HEK293 (cell line): ENCODE data around the gene EID3.

Experiments
- CTCF ChIA-PET: fragments of 350-600 bp; formaldehyde crosslinking; extraction: SDS; loops from one replicate; lab custom pipeline; 2021; ENCODE audit warnings: antibody characterized with exemption; lab: Yijun Ruan, JAX
- POLR2A ChIA-PET: fragments of 300-600 bp; formaldehyde crosslinking; extraction: SDS; loops from one replicate; lab custom pipeline; 2020; ENCODE audit warnings: antibody characterized with exemption, inconsistent platforms; lab: Yijun Ruan, JAX
- H3K27ac ChIP-seq: fragments of 200-500 bp; sonication (Bioruptor generic); 2 replicates; pipeline ENCODE4 v1.5.1; 2014; ENCODE audit warnings: low read depth, low read length, control low read depth, inconsistent platforms; ENCODE audit errors: extremely low read depth
- H3K36me3 ChIP-seq, 2 experiments: fragments of 200-500 bp in 1 of 2; sonication (Bioruptor generic) in 1 of 2; 1 replicate in 1 of 2; 2 replicates in 1 of 2; pipeline ENCODE4 v1.5.1; 2014 to 2017; ENCODE audit warnings: inconsistent platforms in 2 of 2, low read length in 2 of 2; ENCODE audit not compliant: control insufficient read depth in 2 of 2, insufficient read depth in 1 of 2
- H3K4me1 ChIP-seq: fragments of 200-500 bp; sonication (Bioruptor generic); 2 replicates; pipeline ENCODE4 v1.5.1; 2014; ENCODE audit warnings: mild to moderate bottlenecking, low read length, inconsistent platforms; ENCODE audit not compliant: control insufficient read depth, insufficient read depth
- H3K4me3 ChIP-seq: 2 replicates; pipeline ENCODE4 v1.5.1; 2011; ENCODE audit warnings: low read depth, mild to moderate bottlenecking, control low read depth, low read length, moderate library complexity
- H3K9me3 ChIP-seq: fragments of 200-500 bp; sonication (Bioruptor generic); 2 replicates; pipeline ENCODE4 v1.5.1; 2014; ENCODE audit warnings: low read depth, low read length, inconsistent platforms; ENCODE audit not compliant: control insufficient read depth, insufficient read depth
- ATF2 ChIP-seq: fragments of 450-650 bp; formaldehyde crosslinking; IDR thresholded peaks from 2 replicates; pipeline ENCODE4 v1.5.1; 2016; ENCODE audit warnings: missing biosample characterization, missing genetic modification characterization, low read depth
- KLF7 ChIP-seq: fragments of 450-650 bp; formaldehyde crosslinking; IDR thresholded peaks from 2 replicates; pipeline ENCODE4 v1.5.1; 2016; ENCODE audit warnings: missing biosample characterization, missing genetic modification characterization, borderline replicate concordance
- OSR2 ChIP-seq: fragments of 450-650 bp; formaldehyde crosslinking; IDR thresholded peaks from 2 replicates; pipeline ENCODE4 v1.5.1; 2016; ENCODE audit warnings: missing biosample characterization, missing genetic modification characterization
- PRDM4 ChIP-seq: fragments of 450-650 bp; formaldehyde crosslinking; IDR thresholded peaks from 2 replicates; pipeline ENCODE4 v1.5.1; 2017; ENCODE audit warnings: missing biosample characterization, missing genetic modification characterization
- TRIM28 ChIP-seq: IDR thresholded peaks from 2 replicates; pipeline ENCODE4 v1.6.1; 2011; ENCODE audit warnings: low read length, control low read depth, borderline replicate concordance
- ZBTB20 ChIP-seq: fragments of 450-650 bp; formaldehyde crosslinking; IDR thresholded peaks from 2 replicates; pipeline ENCODE4 v1.5.1; 2016; ENCODE audit warnings: missing biosample characterization, missing genetic modification characterization
- ZBTB6 ChIP-seq: fragments of 450-650 bp; formaldehyde crosslinking; IDR thresholded peaks from 2 replicates; pipeline ENCODE4 v1.5.1; 2017; ENCODE audit warnings: missing biosample characterization, missing genetic modification characterization
- ZIC2 ChIP-seq: fragments of 450-650 bp; formaldehyde crosslinking; IDR thresholded peaks from 2 replicates; pipeline ENCODE4 v1.5.1; 2016; ENCODE audit warnings: missing biosample characterization, missing genetic modification characterization
- ZNF169 ChIP-seq: fragments of 450-650 bp; formaldehyde crosslinking; IDR thresholded peaks from 2 replicates; pipeline ENCODE4 v1.5.1; 2016; ENCODE audit warnings: missing biosample characterization, missing genetic modification characterization
- ZNF214 ChIP-seq: fragments of 450-650 bp; formaldehyde crosslinking; IDR thresholded peaks from 2 replicates; pipeline ENCODE4 v1.5.1; 2017; ENCODE audit warnings: missing biosample characterization, mild to moderate bottlenecking, missing genetic modification characterization, borderline replicate concordance
- ZNF223 ChIP-seq: fragments of 450-650 bp; formaldehyde crosslinking; IDR thresholded peaks from 2 replicates; pipeline ENCODE4 v1.5.1; 2016; ENCODE audit warnings: missing biosample characterization, missing genetic modification characterization
- ZNF311 ChIP-seq: fragments of 450-650 bp; formaldehyde crosslinking; IDR thresholded peaks from 2 replicates; pipeline ENCODE4 v1.5.1; 2017; ENCODE audit warnings: missing biosample characterization, missing genetic modification characterization, borderline replicate concordance
- ZNF426 ChIP-seq: fragments of 450-650 bp; formaldehyde crosslinking; IDR thresholded peaks from 2 replicates; pipeline ENCODE4 v1.5.1; 2017; ENCODE audit warnings: missing biosample characterization, missing genetic modification characterization, mild to moderate bottlenecking, inconsistent platforms, moderate library complexity
- ZNF510 ChIP-seq: fragments of 450-650 bp; formaldehyde crosslinking; IDR thresholded peaks from 2 replicates; pipeline ENCODE4 v1.5.1; 2018; ENCODE audit warnings: mild to moderate bottlenecking, missing genetic modification characterization, missing biosample characterization; ENCODE audit not compliant: insufficient replicate concordance
- ZNF623 ChIP-seq: fragments of 450-650 bp; formaldehyde crosslinking; IDR thresholded peaks from 2 replicates; pipeline ENCODE4 v1.5.1; 2016; ENCODE audit warnings: missing biosample characterization, missing genetic modification characterization
- ZNF639 ChIP-seq: fragments of 450-650 bp; formaldehyde crosslinking; IDR thresholded peaks from 2 replicates; pipeline ENCODE4 v1.5.1; 2016; ENCODE audit warnings: missing biosample characterization, missing genetic modification characterization
- ZNF677 ChIP-seq: fragments of 450-650 bp; IDR thresholded peaks from 2 replicates; pipeline ENCODE4 v1.5.0; 2018; ENCODE audit warnings: missing biosample characterization, mild to moderate bottlenecking, missing genetic modification characterization, moderate library complexity
- ZNF792 ChIP-seq: fragments of 450-650 bp; formaldehyde crosslinking; IDR thresholded peaks from 2 replicates; pipeline ENCODE4 v1.5.1; 2016; ENCODE audit warnings: missing biosample characterization, missing genetic modification characterization
- ZSCAN23 ChIP-seq: fragments of 450-650 bp; formaldehyde crosslinking; IDR thresholded peaks from 2 replicates; pipeline ENCODE4 v1.5.1; 2016; ENCODE audit warnings: missing biosample characterization, missing genetic modification characterization

The EID3 gene

GRCh38 chr12:104306376-104306775 lies 2.8 kb downstream of the EID3 start:
- ChIA-PET POLR2A (no interaction called here), CTCF (no interaction called here)
- Histone ChIP-seq H3K4me3 (no peak overlapping the region), H3K36me3 (peaks cover 2 to 29% of the 10 kb centered on the region in 2 experiments), H3K9me3 (no peaks in the 10 kb centered on the region), H3K4me1 (no peaks in the 10 kb centered on the region; the same call in 1 of the 2 replicates), H3K27ac (no peak overlapping the region)
- TF ChIP-seq ZNF510 (tag by site-specific recombination), result no peak
- no peak for TF ChIP-seq ZNF623 (tag by site-specific recombination)
- TF ChIP-seq OSR2 (tag by site-specific recombination), result peak; percentile 81
- TF ChIP-seq ATF2 (tag by site-specific recombination), result no peak

GRCh38 chr12:104306943-104307654 lies 3.6 kb downstream of the EID3 start:
- Histone ChIP-seq H3K27ac (no peak overlapping the region), H3K4me1 (no peaks in the 10 kb centered on the region; the same call in 1 of the 2 replicates), H3K9me3 (no peaks in the 10 kb centered on the region), H3K4me3 (no peak overlapping the region), H3K36me3 (peaks cover 6 to 35% of the 10 kb centered on the region in 2 experiments)
- POLR2A ChIA-PET, result interaction anchor here (1.1 kb wide), 1 partner anchor 19 kb away, joined by 3 read pairs; no protein-coding TSS in a partner anchor
- CTCF ChIA-PET, result interaction anchor here (0.6 kb wide), 1 partner anchor 209 kb away, joined by 3 read pairs; no protein-coding TSS in a partner anchor
- TF ChIP-seq ZNF214 (no peak), ZBTB6 (no peak), ATF2 (tag by site-specific recombination) (no peak), TRIM28 (no peak), ZNF311 (tag by site-specific recombination) (no peak), ZBTB20 (tag by site-specific recombination) (no peak), ZSCAN23 (tag by site-specific recombination) (no peak), ZIC2 (tag by site-specific recombination) (no peak), ZNF223 (no peak), ZNF169 (tag by site-specific recombination) (no peak), ZNF792 (tag by site-specific recombination) (no peak), ZNF677 (tag by site-specific recombination) (no peak), ZNF426 (tag by site-specific recombination) (no peak), ZNF639 (no peak), PRDM4 (tag by site-specific recombination) (no peak), KLF7 (no peak)
